ENCODE data around the gene ADAMTS15. TPM values are rescaled to one million over a fixed set of nuclear protein-coding genes. Genes with fewer than 3 reads are reported as not detected.

The ADAMTS15 gene
- total and polyA plus RNA-seq, 7 donors, result 0.46 to 8.9 (median 2.4) TPM

DNA sequence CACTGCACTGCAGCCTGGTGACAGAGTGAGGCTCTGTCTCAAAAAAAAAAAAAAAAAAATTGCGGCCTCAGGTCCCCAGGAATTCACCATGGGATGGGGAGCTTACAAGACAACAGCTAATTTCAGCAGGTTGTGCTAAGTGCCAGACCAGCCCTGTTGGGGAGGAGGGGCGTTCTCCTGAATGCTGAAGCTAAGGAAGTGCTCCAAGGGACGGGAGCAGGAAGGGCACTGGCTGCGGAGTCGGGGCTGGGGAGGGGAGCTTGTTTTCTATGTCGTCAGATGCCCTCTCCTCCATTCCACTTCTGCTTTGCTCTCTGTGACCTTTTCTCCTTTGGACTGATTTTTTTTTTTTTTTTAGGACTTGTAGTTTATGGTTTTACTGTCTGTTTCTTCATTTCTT lies 4.5 kb downstream of the ADAMTS15 start:
- Histone ChIP-seq H3K4me3 (no peak overlapping the region), H3K4me1 (peaks cover 0 to 21% (median 19%) of the 10 kb centered on the region in 4 donors), H3K36me3 (no peaks in the 10 kb centered on the region), H3K27ac (no peak overlapping the region), H3K9me3 (no peaks in the 10 kb centered on the region), H3K27me3 (peaks cover 0 to 13% (median 0%) of the 10 kb centered on the region in 3 donors)
- DNase-seq, result no peak
- TF ChIP-seq, protein P1, sequence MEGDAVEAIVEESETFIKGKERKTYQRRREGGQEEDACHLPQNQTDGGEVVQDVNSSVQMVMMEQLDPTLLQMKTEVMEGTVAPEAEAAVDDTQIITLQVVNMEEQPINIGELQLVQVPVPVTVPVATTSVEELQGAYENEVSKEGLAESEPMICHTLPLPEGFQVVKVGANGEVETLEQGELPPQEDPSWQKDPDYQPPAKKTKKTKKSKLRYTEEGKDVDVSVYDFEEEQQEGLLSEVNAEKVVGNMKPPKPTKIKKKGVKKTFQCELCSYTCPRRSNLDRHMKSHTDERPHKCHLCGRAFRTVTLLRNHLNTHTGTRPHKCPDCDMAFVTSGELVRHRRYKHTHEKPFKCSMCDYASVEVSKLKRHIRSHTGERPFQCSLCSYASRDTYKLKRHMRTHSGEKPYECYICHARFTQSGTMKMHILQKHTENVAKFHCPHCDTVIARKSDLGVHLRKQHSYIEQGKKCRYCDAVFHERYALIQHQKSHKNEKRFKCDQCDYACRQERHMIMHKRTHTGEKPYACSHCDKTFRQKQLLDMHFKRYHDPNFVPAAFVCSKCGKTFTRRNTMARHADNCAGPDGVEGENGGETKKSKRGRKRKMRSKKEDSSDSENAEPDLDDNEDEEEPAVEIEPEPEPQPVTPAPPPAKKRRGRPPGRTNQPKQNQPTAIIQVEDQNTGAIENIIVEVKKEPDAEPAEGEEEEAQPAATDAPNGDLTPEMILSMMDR (IDR thresholded peaks at IDR 0.05), result no peak
- TF ChIP-seq POLR2AphosphoS5 (IDR thresholded peaks at IDR 0.05), result no peak
- no peak for TF ChIP-seq POLR2A (IDR thresholded peaks at IDR 0.05)
- TF ChIP-seq EP300 (IDR thresholded peaks at IDR 0.05), result no peak
- WGBS, 2 donors, result 46 to 61% methylated on average over 6 of the region's 6 CpGs
- intact Hi-C loops (cut with DNase I), result no loop called here

DNA sequence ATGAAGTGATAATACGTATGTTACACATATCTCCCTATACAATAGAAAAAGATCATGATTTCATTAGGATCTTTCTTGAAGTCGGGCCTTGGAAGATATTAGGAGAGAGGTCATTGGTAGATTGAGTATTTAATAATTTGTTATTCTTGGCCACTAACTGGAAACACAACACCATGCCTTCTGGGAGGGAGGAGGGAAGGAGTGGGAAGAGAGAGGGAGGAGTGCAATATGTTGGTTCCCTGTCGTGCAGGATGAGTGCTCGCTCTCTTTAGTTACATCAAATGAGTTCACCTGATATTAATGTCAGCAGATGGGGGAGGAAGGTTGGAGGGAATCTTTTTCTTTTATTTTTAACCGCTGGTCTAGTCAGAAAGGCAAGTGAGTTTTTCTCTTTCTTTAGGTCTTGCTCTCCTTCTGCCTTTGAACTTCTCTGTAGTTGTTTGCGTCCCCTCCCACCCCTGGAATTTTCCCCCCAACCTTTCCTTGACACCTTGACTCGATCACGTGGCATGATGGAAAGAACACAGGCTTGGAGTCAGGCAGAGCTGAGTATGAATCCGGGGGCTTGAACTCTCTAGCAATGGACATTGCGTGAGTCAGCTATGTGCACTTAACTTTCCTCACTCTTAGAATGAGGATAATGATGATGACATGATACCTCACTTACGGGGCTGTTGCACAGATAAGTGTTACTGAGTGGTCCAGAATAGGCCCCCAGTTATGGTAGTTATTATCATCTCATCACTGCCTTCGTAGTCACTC lies 6.2 kb downstream of the ADAMTS15 start:
- Histone ChIP-seq H3K36me3 (no peaks in the 10 kb centered on the region), H3K27me3 (peaks cover 0 to 4% (median 0%) of the 10 kb centered on the region in 3 donors), H3K27ac (peak overlapping the region in 1 of 4 donors; percentile 15), H3K4me3 (no peak overlapping the region), H3K9me3 (no peaks in the 10 kb centered on the region), H3K4me1 (peaks cover 0 to 5% (median 4%) of the 10 kb centered on the region in 4 donors)
- TF ChIP-seq POLR2A (IDR thresholded peaks at IDR 0.05) (no peak), POLR2AphosphoS5 (IDR thresholded peaks at IDR 0.05) (no peak), EP300 (IDR thresholded peaks at IDR 0.05) (no peak)
- TF ChIP-seq, protein P1 (IDR thresholded peaks at IDR 0.05), result no peak
- no peak for DNase-seq
- WGBS, 2 donors, result 76 to 83% methylated on average over 12 of the region's 12 CpGs
- intact Hi-C loops (cut with DNase I), result no loop called here

GRCh38 chr11:130455483-130456127 lies 7.2 kb downstream of the ADAMTS15 start:
- Histone ChIP-seq H3K27me3 (no peaks in the 10 kb centered on the region), H3K4me1 (no peaks in the 10 kb centered on the region), H3K4me3 (no peak overlapping the region), H3K27ac (no peak overlapping the region), H3K36me3 (no peaks in the 10 kb centered on the region), H3K9me3 (no peaks in the 10 kb centered on the region)
- TF ChIP-seq EP300 (IDR thresholded peaks at IDR 0.05) (no peak), POLR2AphosphoS5 (IDR thresholded peaks at IDR 0.05) (no peak), POLR2A (IDR thresholded peaks at IDR 0.05) (no peak)
- TF ChIP-seq, protein P1 (IDR thresholded peaks at IDR 0.05), result no peak
- intact Hi-C loops (cut with DNase I), result no loop called here
- WGBS, 2 donors, result 30 to 67% methylated on average over 15 of the region's 15 CpGs
- DNase-seq, result no peak

DNA sequence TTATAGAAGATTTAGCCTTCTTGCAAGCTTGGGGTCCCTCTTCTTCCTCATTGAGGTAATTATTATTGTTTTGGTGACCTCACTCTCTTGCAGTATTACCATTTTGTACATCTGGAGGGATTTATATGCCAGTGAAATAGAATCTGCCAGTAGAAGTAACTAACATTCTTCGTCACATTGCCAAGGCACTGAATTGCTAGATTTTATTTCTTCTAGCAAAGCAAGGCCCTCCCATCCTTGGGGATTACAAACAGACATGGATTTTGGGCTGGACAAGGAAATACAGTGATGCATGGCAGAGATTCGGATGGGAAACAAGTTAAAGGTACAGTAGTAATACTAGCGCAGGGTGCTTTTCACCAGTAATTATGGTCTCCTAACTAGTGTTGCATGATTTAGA lies 7.8 kb downstream of the ADAMTS15 start:
- no peaks in the 10 kb centered on the region for H3K36me3 ChIP-seq
- H3K27me3 ChIP-seq, result no peaks in the 10 kb centered on the region
- H3K4me1 ChIP-seq, result no peaks in the 10 kb centered on the region
- no peak overlapping the region for H3K4me3 ChIP-seq
- no peak for DNase-seq
- no peak for TF ChIP-seq POLR2AphosphoS5 (IDR thresholded peaks at IDR 0.05)
- 91% methylated on average over 3 of the region's 3 CpGs for WGBS, 2 donors
- intact Hi-C loops (cut with DNase I), result no loop called here
- H3K27ac ChIP-seq, result no peak overlapping the region
- no peaks in the 10 kb centered on the region for H3K9me3 ChIP-seq

DNA sequence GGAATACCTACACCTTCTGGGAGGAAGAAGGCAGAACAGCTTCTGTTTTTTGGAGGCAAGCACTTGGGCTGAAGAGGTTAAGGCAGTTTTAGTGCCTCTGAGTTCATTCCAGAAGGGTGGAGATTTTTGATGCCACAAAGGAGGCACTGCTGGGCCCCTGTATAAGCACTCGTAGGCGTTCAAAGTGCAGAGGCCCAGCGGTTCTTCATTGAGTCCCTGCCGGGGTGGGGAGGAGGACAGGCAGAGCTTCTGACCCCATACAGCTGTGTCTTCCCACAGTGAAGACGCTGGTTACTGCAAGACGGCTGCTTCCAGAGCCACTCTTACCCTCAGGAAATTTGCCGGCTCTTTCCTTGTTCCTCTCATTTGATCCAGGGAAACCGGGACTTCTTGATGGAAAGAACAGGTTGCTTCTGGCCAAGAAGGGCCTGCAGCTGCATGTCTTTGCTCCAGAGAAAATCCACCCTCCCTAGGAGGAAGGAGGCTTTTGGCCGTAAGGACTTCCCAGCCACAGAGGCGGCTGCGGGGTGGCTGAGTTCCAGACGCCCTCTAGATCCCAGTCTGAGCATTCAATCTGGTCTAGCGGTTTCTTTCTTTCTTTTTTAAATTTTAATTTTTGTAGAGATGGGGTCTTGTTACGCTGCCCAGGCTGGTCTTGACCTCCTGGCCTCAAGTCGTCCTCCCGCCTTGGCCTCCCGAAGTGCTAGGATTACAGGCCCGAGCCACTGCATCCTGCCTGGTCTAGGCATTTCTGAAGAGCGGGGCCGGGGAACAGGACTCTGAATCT lies 9.4 kb downstream of the ADAMTS15 start:
- no peaks in the 10 kb centered on the region for H3K4me1 ChIP-seq
- no peak overlapping the region for H3K27ac ChIP-seq
- WGBS, 2 donors, result 77 to 80% methylated on average over 20 of the region's 20 CpGs

More for the DNA sequence above, 9.4 kb downstream of the ADAMTS15 start:
- Histone ChIP-seq H3K27me3 (no peaks in the 10 kb centered on the region), H3K36me3 (peaks cover 0 to 11% (median 4%) of the 10 kb centered on the region in 4 donors), H3K9me3 (no peaks in the 10 kb centered on the region), H3K4me3 (no peak overlapping the region)
- DNase-seq, result no peak
- intact Hi-C loops (cut with DNase I), result no loop called here
- TF ChIP-seq EP300 (IDR thresholded peaks at IDR 0.05), result no peak
- TF ChIP-seq, protein P1 (IDR thresholded peaks at IDR 0.05), result no peak
- no peak for TF ChIP-seq POLR2A (IDR thresholded peaks at IDR 0.05)
- TF ChIP-seq POLR2AphosphoS5 (IDR thresholded peaks at IDR 0.05), result no peak

All from sigmoid colon (tissue), 7 donors.